Gastroesophageal sphincter (tissue), 3 donors: Measurements from ENCODE around the gene SP2.

Experiments used
- CTCF ChIP-seq, 4 experiments: fragments of 200-600 bp in 2 of 4; fragments of 450-650 bp in 2 of 4; sonication (generic) in 1 of 4; IDR thresholded peaks; one replicate each; pipeline ENCODE4 v1.5.1; 2017 to 2019; ENCODE audit warnings: antibody characterized with exemption in 4 of 4, mild to moderate bottlenecking in 2 of 4, moderate library complexity in 2 of 4
- EP300 ChIP-seq: sonication (generic); formaldehyde crosslinking; IDR thresholded peaks from one replicate; pipeline ENCODE4 v1.6.1; 2017; ENCODE audit warnings: antibody characterized with exemption, mild to moderate bottlenecking
- POLR2AphosphoS5 ChIP-seq: sonication (generic); formaldehyde crosslinking; IDR thresholded peaks from one replicate; pipeline ENCODE4 v1.6.1; 2017; ENCODE audit warnings: antibody characterized with exemption

- TF ChIP-seq EP300: no peak
- TF ChIP-seq CTCF (IDR thresholded peaks at IDR 0.05): no peak
- no peak for TF ChIP-seq POLR2AphosphoS5
Measured at GRCh38 chr17:47872019-47872650, 23.9 kb upstream of the SP2 start.
